ENCODE data around the gene SDK1. TPM values are rescaled to one million over a fixed set of nuclear protein-coding genes. Genes with fewer than 3 reads are reported as not detected.

SDK1 gene
- total RNA-seq, 2 donors from 2014 or later = 19.8 to 32.4 TPM

GRCh38 chr7:4282434-4283223 lies 981.6 kb downstream of the SDK1 start:
- no peak for TF ChIP-seq POLR2A (IDR thresholded peaks at IDR 0.05)
- no peak for TF ChIP-seq CTCF (IDR thresholded peaks at IDR 0.05)
- 67 to 83% methylated on average over 10 to 14 of the region's 14 CpGs for WGBS, 2 donors
- ATAC-seq (no peak), DNase-seq (no peak)
- Histone ChIP-seq H3K27ac (no peak overlapping the region), H3K36me3 (replicated peaks in 1 of 2; ENCODE audit: insufficient read depth in 1 of 2, low read depth in 2 of 2) (no peaks in the 10 kb centered on the region), H3K4me3 (no peak overlapping the region), H3K27me3 (no peaks in the 10 kb centered on the region), H3K4me1 (no peaks in the 10 kb centered on the region), H3K9me3 (no peaks in the 10 kb centered on the region)
- intact Hi-C loops (cut with DNase I) = no loop called here

GRCh38 chr7:4286351-4286750 lies 985.3 kb downstream of the SDK1 start:
- WGBS, 2 donors = 36% methylated on average over 9 of the region's 9 CpGs
- no peak for ATAC-seq
- H3K27ac ChIP-seq = no peak overlapping the region
- H3K4me1 ChIP-seq = no peaks in the 10 kb centered on the region
- intact Hi-C loops (cut with DNase I) = no loop called here
- no peak for DNase-seq
- H3K27me3 ChIP-seq = no peaks in the 10 kb centered on the region
- no peak for TF ChIP-seq POLR2A (IDR thresholded peaks at IDR 0.05)
- no peak for TF ChIP-seq CTCF (IDR thresholded peaks at IDR 0.05)
- no peaks in the 10 kb centered on the region for H3K36me3 ChIP-seq (replicated peaks in 1 of 2; ENCODE audit: insufficient read depth in 1 of 2, low read depth in 2 of 2)
- no peaks in the 10 kb centered on the region for H3K9me3 ChIP-seq
- no peak overlapping the region for H3K4me3 ChIP-seq

GRCh38 chr7:4288791-4289394 lies 987.8 kb downstream of the SDK1 start:
- WGBS, 2 donors = 20 to 24% methylated on average over 1 of the region's 1 CpG
- DNase-seq = no peak

GRCh38 chr7:4297165-4297917 lies 996.3 kb downstream of the SDK1 start:
- Histone ChIP-seq H3K36me3 (replicated peaks in 1 of 2; ENCODE audit: insufficient read depth in 1 of 2, low read depth in 2 of 2) (no peaks in the 10 kb centered on the region), H3K4me3 (no peak overlapping the region), H3K27me3 (no peaks in the 10 kb centered on the region), H3K27ac (no peak overlapping the region), H3K4me1 (no peaks in the 10 kb centered on the region), H3K9me3 (no peaks in the 10 kb centered on the region)
- DNase-seq (no peak), ATAC-seq (no peak)
- no peak for TF ChIP-seq POLR2A (IDR thresholded peaks at IDR 0.05)
- intact Hi-C loops (cut with DNase I) = no loop called here
- 68 to 74% methylated on average over 12 to 13 of the region's 13 CpGs for WGBS, 2 donors

More at GRCh38 chr7:4288791-4289394, 987.8 kb downstream of the SDK1 start:
- Histone ChIP-seq H3K4me3 (no peak overlapping the region), H3K27me3 (no peaks in the 10 kb centered on the region), H3K27ac (no peak overlapping the region), H3K9me3 (no peaks in the 10 kb centered on the region), H3K4me1 (no peaks in the 10 kb centered on the region), H3K36me3 (replicated peaks in 1 of 2; ENCODE audit: insufficient read depth in 1 of 2, low read depth in 2 of 2) (no peaks in the 10 kb centered on the region)
- TF ChIP-seq POLR2A (IDR thresholded peaks at IDR 0.05) (no peak), CTCF (IDR thresholded peaks at IDR 0.05) (no peak)
- ATAC-seq = no peak
- intact Hi-C loops (cut with DNase I) = no loop called here

GRCh38 chr7:4297918-4298219 lies 996.8 kb downstream of the SDK1 start:
- Histone ChIP-seq H3K27me3 (no peaks in the 10 kb centered on the region), H3K4me3 (no peak overlapping the region), H3K4me1 (no peaks in the 10 kb centered on the region), H3K36me3 (replicated peaks in 1 of 2; ENCODE audit: insufficient read depth in 1 of 2, low read depth in 2 of 2) (no peaks in the 10 kb centered on the region), H3K9me3 (no peaks in the 10 kb centered on the region), H3K27ac (no peak overlapping the region)
- intact Hi-C loops (cut with DNase I) = no loop called here
- WGBS, 2 donors = 64 to 65% methylated on average over 5 of the region's 5 CpGs
- ATAC-seq (no peak), DNase-seq (no peak)
- TF ChIP-seq POLR2A (IDR thresholded peaks at IDR 0.05) = no peak
- TF ChIP-seq CTCF (IDR thresholded peaks at IDR 0.05) = no peak

Data from body of pancreas (tissue), 4 donors.